ENCODE measurements around the gene HOMEZ. TPM values are rescaled to one million over a fixed set of nuclear protein-coding genes. Genes with fewer than 3 reads are reported as not detected.
"Not testable (repeated sequence)": the region's sequence is repeated elsewhere in the genome, so short reads cannot be mapped to it uniquely, and the experiment has no call there.

The HOMEZ gene
- total RNA-seq, 1 experiment from 2014 or later, result 7.6 TPM

DNA sequence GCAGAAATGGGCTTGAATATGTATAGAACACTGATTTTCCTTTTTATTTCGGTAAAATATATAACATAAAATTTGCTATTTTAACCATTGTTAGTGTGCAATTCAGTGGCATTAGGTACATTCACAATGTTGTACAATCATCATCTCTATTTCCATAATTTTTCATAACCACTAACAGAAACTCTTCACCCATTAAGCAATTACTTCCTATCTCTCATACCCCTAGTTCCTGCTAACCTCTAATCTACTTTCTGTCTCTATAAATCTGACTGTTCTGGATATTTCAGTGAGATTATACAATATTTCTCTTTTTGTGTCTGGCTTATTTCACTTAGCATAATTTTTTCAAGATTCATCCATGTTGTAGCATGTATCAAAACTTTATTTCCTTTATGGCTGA, 57.1 kb downstream of the HOMEZ start:
- H3K27me3 Mint-ChIP-seq (ENCODE audit: insufficient read depth, unreplicated experiment), result peaks cover 6% of the 10 kb centered on the region
- H3K27ac Mint-ChIP-seq (ENCODE audit: unreplicated experiment), result no peak overlapping the region
- H3K4me3 Mint-ChIP-seq (ENCODE audit: unreplicated experiment), result no peak overlapping the region
- TF ChIP-seq, protein P1, sequence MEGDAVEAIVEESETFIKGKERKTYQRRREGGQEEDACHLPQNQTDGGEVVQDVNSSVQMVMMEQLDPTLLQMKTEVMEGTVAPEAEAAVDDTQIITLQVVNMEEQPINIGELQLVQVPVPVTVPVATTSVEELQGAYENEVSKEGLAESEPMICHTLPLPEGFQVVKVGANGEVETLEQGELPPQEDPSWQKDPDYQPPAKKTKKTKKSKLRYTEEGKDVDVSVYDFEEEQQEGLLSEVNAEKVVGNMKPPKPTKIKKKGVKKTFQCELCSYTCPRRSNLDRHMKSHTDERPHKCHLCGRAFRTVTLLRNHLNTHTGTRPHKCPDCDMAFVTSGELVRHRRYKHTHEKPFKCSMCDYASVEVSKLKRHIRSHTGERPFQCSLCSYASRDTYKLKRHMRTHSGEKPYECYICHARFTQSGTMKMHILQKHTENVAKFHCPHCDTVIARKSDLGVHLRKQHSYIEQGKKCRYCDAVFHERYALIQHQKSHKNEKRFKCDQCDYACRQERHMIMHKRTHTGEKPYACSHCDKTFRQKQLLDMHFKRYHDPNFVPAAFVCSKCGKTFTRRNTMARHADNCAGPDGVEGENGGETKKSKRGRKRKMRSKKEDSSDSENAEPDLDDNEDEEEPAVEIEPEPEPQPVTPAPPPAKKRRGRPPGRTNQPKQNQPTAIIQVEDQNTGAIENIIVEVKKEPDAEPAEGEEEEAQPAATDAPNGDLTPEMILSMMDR (IDR thresholded peaks at IDR 0.05; ENCODE audit: insufficient read depth in 1 of 2, low read depth in 1 of 2, low read length in 1 of 2, severe bottlenecking in 1 of 2, unreplicated experiment in 1 of 2), result no peak
- BruUV-seq (replicated peaks), result no TSS peak
- no peaks in the 10 kb centered on the region for H3K4me1 ChIP-seq
- ChIA-PET POLR2A (no interaction called here), CTCF (no interaction called here)
- no peaks in the 10 kb centered on the region for H3K36me3 ChIP-seq (ENCODE audit: control insufficient read depth, insufficient read depth, low read length)
- H3K9me3 ChIP-seq, result peaks cover 5% of the 10 kb centered on the region; the same call in 1 of the 2 replicates
- H3K27me3 ChIP-seq (replicated peaks; ENCODE audit: control insufficient read depth, insufficient read depth, low read length), result no peaks in the 10 kb centered on the region
- H3K9me3 Mint-ChIP-seq (ENCODE audit: unreplicated experiment), result peaks cover 15% of the 10 kb centered on the region
- no peaks in the 10 kb centered on the region for H3K4me1 Mint-ChIP-seq (ENCODE audit: low read depth, unreplicated experiment)
- no peak overlapping the region for H3K4me3 ChIP-seq (ENCODE audit: low read depth, low read length)
- DNase-seq, result no peak
- intact Hi-C loops (cut with micrococcal nuclease; ENCODE audit: unreplicated experiment), result no loop called here
- H3K36me3 Mint-ChIP-seq (ENCODE audit: insufficient read depth, unreplicated experiment), result no peaks in the 10 kb centered on the region

DNA sequence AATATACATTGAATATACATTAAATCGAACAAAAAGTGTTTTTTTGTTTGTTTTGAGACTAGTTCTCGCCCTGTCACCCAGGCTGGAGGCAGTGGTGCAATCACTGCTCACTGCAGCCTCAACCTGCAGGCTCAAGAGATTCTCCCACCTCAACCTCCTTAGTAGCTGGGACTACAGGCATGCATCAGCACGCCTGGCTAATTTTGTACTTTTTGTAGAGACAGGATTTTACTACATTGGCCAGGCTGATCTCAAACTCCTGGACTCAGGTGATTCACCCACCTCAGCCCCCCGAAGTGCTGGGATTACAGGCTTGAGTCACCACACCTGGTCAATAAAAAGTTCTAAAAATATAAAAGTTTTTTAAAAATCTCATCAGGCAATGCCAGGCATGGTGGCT, 58.4 kb downstream of the HOMEZ start:
- H3K27me3 ChIP-seq (replicated peaks; ENCODE audit: control insufficient read depth, insufficient read depth, low read length), result no peaks in the 10 kb centered on the region
- no peaks in the 10 kb centered on the region for H3K4me1 ChIP-seq
- H3K4me3 Mint-ChIP-seq (ENCODE audit: unreplicated experiment), result no peak overlapping the region
- H3K4me1 Mint-ChIP-seq (ENCODE audit: low read depth, unreplicated experiment), result no peaks in the 10 kb centered on the region
- POLR2A ChIA-PET, result no interaction called here
- no peak for DNase-seq
- no TSS peak for BruUV-seq (replicated peaks)
- peaks cover 15% of the 10 kb centered on the region for H3K9me3 Mint-ChIP-seq (ENCODE audit: unreplicated experiment)
- H3K4me3 ChIP-seq (ENCODE audit: low read depth, low read length), result no peak overlapping the region
- CTCF ChIA-PET, result no interaction called here
- peaks cover 5% of the 10 kb centered on the region; the same call in 1 of the 2 replicates for H3K9me3 ChIP-seq
- no peaks in the 10 kb centered on the region for H3K36me3 ChIP-seq (ENCODE audit: control insufficient read depth, insufficient read depth, low read length)
- no peaks in the 10 kb centered on the region for H3K36me3 Mint-ChIP-seq (ENCODE audit: insufficient read depth, unreplicated experiment)
- TF ChIP-seq, protein P1 (IDR thresholded peaks at IDR 0.05; ENCODE audit: insufficient read depth in 1 of 2, low read depth in 1 of 2, low read length in 1 of 2, severe bottlenecking in 1 of 2, unreplicated experiment in 1 of 2), result no peak
- intact Hi-C loops (cut with micrococcal nuclease; ENCODE audit: unreplicated experiment), result no loop called here
- H3K27me3 Mint-ChIP-seq (ENCODE audit: insufficient read depth, unreplicated experiment), result peaks cover 6% of the 10 kb centered on the region
- no peak overlapping the region for H3K27ac Mint-ChIP-seq (ENCODE audit: unreplicated experiment)

DNA sequence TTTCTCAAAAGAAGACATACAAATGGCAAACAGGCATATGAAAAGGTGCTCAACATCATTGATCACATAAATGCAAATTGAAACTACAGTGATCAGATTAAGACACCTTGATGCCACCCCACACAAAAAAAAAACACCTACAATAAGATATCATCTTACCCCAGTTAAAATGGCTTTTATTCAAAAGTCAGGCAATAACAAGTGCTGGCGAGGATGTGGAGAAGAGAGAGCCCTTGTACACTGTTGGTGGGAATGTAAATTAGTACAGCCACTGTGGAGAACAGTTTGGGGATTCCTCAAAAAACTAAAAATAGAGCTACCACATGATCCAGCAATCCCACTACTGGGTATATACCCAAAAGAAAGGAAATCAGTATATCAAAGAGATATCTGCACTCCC, 61.0 kb downstream of the HOMEZ start:
- DNase-seq; H3K9me3 ChIP-seq; H3K27ac Mint-ChIP-seq (ENCODE audit: unreplicated experiment); H3K4me3 Mint-ChIP-seq (ENCODE audit: unreplicated experiment); H3K27me3 ChIP-seq (replicated peaks; ENCODE audit: control insufficient read depth, insufficient read depth, low read length); H3K4me1 Mint-ChIP-seq (ENCODE audit: low read depth, unreplicated experiment); BruUV-seq (replicated peaks); CTCF ChIA-PET; H3K4me3 ChIP-seq (ENCODE audit: low read depth, low read length); H3K36me3 ChIP-seq (ENCODE audit: control insufficient read depth, insufficient read depth, low read length); POLR2A ChIA-PET; intact Hi-C loops (cut with micrococcal nuclease; ENCODE audit: unreplicated experiment); H3K36me3 Mint-ChIP-seq (ENCODE audit: insufficient read depth, unreplicated experiment); H3K4me1 ChIP-seq: not testable (repeated sequence)
- H3K9me3 Mint-ChIP-seq (ENCODE audit: unreplicated experiment), result peaks cover 15% of the 10 kb centered on the region
- peaks cover 20% of the 10 kb centered on the region for H3K27me3 Mint-ChIP-seq (ENCODE audit: insufficient read depth, unreplicated experiment)

Other genes with a start within 250 kb of the HOMEZ start
- not detected in 2 replicates for gene PSMB11, start 243.9 kb downstream of the HOMEZ start, total RNA-seq (2022)
- gene CDH24, start 228.6 kb downstream of the HOMEZ start, total RNA-seq (2022), result 7.9 TPM in 2 replicates
- 193 and 201 TPM in 2 replicates for gene ACIN1, start 191.0 kb downstream of the HOMEZ start, total RNA-seq (2022)
- 46.3 and 52.0 TPM in 2 replicates for gene C14orf119, start 190.6 kb downstream of the HOMEZ start, total RNA-seq (2022)
- not detected in 2 replicates for gene CIROP, start 181.1 kb downstream of the HOMEZ start, total RNA-seq (2022)
- not detected in 2 replicates for gene CEBPE, start 166.9 kb downstream of the HOMEZ start, total RNA-seq (2022)
- 26.9 and 28.9 TPM in 2 replicates for gene SLC7A8, start 102.5 kb downstream of the HOMEZ start, total RNA-seq (2022)
- not detected in 2 replicates for gene RNF212B, start 48.2 kb downstream of the HOMEZ start, total RNA-seq (2022)
- 5.9 and 8.6 TPM in 2 replicates for gene PPP1R3E, start 16.7 kb upstream of the HOMEZ start, total RNA-seq (2022)
- gene BCL2L2, start 20.7 kb upstream of the HOMEZ start, total RNA-seq (2022), result 19.1 and 20.8 TPM in 2 replicates
- gene PABPN1, start 35.3 kb upstream of the HOMEZ start, total RNA-seq (2022), result 196 and 202 TPM in 2 replicates
- 3.1 and 3.7 TPM in 2 replicates for gene SLC22A17, start 66.8 kb upstream of the HOMEZ start, total RNA-seq (2022)
- gene EFS, start 79.0 kb upstream of the HOMEZ start, total RNA-seq (2022), result 0.14 and 0.16 TPM in 2 replicates
- gene IL25, start 86.7 kb upstream of the HOMEZ start, total RNA-seq (2022), result not detected in 2 replicates
- not detected in 2 replicates for gene CMTM5, start 90.9 kb upstream of the HOMEZ start, total RNA-seq (2022)
- gene MYH6, start 122.1 kb upstream of the HOMEZ start, total RNA-seq (2022), result not detected in 2 replicates
- gene MYH7, start 149.5 kb upstream of the HOMEZ start, total RNA-seq (2022), result 0.07 TPM in 1 of 2 replicates, not detected in the other
- 54.5 and 55.0 TPM in 2 replicates for gene NGDN, start 183.6 kb upstream of the HOMEZ start, total RNA-seq (2022)